ENCODE results near the gene CELSR1.
A peak's percentile ranks its signal among the peaks of the same experiment; 100 is the strongest.

Gene CELSR1

DNA sequence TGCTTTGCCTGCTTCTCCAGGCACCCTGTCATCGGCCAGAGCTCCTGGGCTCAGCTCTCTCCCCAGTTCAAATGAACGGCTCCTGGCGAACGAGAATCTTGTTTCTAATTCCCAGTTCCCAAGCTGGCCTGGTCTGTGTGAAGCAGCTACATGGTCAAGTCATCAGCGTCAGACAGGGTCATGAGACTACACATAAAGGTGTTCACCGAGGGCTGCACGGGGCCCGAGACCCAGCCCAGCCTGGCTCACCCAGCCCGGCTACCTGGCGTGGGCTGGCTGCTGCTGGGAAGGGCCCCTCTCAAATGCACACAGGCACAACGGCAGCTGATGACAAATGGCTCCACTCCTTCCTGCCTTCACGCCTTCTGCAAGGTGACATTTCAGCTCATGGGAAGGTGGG, 14.6 kb upstream of the CELSR1 start:
- TF ChIP-seq GATA1 (IDR thresholded peaks at IDR 0.05; ENCODE audit: low read depth, low read length), result no peak
- TF ChIP-seq POLR2A (IDR thresholded peaks at IDR 0.05; ENCODE audit: low read length), result no peak
- DNase-seq, result no peak

DNA sequence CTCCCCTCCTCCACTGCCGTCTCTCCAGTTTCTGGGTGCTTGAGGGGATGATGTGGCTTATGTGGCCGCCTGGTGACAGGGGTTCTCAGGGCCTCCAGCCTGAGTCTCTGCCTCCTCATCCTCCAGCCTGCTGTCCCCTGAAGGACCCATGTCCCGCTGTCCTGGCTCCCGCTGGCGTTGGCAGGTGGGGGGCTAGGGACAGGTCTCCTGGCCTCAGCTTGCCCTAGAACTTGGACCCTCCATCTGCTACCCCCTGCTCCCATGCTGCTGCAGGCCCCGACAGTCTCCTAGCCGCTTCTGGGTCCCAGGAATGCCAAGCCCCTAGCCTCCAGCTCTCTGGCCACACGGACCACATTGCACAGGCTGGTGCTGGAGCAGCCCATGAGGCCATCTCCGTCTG, 13.9 kb upstream of the CELSR1 start:
- TF ChIP-seq POLR2A (IDR thresholded peaks at IDR 0.05; ENCODE audit: low read length), result no peak
- TF ChIP-seq GATA1 (IDR thresholded peaks at IDR 0.05; ENCODE audit: low read depth, low read length), result no peak
- DNase-seq, result no peak

DNA sequence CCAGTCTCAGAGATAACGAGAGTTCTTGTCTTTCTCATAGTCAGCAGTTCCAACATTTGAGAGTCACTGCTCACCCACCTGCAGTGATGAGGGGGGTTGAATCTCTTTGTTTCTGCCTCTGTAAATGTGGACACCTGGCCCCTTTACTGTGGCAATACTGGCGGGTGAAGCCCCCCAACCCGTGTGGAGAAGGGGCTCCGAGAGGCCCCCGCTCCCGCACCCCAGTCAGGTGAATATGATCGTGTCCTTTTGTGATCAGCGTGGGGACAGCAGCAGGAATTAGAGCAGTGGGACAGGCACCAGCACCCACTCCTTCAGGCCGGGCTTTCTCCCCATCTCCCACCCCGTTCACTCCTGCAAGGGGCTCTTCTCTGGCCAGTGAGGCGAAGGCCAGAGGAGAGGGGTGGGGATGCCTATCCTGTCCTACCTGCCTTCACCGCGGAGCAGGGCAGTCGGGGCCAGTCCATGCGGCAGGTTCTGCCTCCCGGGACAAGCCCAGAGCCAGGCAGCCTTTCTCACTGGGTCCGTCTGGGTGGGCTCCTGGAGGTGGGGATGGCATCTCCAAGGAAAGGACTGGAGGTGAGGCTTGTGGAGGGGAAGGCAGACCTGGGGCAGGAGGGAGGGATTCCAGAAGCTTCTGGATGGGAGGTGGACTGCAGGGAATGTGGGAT, 12.7 kb upstream of the CELSR1 start:
- no peak for TF ChIP-seq POLR2A (IDR thresholded peaks at IDR 0.05; ENCODE audit: low read length)
- no peak for TF ChIP-seq GATA1 (IDR thresholded peaks at IDR 0.05; ENCODE audit: low read depth, low read length)
- no peak for DNase-seq

DNA sequence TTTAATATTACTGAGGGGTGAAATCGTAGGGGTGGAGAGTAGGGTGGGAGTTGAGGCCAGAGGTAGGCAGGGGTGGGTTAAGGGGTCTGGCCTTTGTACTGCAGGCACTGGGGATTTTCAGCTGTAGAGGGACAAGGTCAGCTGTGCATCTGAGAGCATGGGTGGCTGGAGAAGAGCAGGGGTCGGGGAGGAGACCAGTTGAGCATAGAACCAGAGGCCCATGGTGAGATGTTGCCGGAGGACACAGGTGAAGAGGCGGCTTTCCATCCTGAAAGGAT, 12.1 kb upstream of the CELSR1 start:
- DNase-seq, result no peak
- no peak for TF ChIP-seq GATA1 (IDR thresholded peaks at IDR 0.05; ENCODE audit: low read depth, low read length)
- TF ChIP-seq POLR2A (IDR thresholded peaks at IDR 0.05; ENCODE audit: low read length), result no peak

DNA sequence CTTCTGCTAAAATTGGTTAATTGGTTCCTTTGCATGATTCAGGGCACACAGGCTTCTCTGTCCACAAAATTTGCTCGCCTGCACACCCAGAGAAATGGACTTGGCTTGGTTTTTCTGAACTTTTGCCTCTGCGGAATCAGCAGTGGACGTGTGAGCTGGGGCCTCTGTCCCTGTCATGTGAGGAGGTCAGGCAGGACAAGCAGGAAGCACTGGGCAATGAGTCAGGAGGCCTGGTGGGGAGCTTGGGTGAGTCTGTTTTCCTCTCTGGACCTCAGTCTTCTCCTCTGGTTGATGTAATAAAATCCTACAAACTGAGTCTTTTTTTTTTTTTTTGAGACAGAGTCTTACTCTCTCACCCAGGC, 10.4 kb upstream of the CELSR1 start:
- no peak for DNase-seq
- TF ChIP-seq GATA1 (IDR thresholded peaks at IDR 0.05; ENCODE audit: low read depth, low read length), result no peak
- TF ChIP-seq POLR2A (IDR thresholded peaks at IDR 0.05; ENCODE audit: low read length), result no peak

DNA sequence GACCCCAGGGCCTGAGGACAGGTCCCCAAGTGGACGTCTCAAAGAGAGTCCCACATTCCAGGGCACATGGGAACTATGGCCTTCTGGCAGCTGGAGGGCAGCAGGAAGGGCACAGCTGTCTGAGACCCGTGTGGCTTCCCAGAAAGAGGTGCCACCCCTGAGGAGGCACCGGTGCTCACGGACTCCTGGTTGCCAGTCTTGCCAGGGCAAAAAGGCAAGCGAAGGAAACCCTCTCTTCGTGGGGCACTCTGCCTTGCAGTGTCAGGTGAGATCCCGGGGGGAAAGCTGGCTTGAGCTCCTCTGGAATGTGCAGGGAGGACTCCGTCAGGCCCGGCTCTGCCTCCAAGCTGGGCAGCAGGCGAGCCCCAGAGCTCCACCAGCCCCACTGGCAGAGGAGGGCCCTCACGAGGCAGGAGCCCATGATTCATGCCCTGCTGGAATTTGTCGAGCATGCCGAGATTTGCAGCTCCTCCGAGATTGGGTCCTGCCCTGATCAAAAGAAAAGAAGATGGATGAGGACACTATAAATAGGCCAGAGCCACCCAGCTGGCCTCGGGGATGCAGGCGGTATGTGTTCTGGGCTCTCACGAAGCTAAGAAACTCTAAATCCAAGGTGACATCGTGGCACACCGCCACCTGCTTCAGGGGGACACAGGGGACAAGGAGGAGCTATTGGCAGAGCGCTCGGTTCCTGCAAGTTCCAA, 9.9 kb upstream of the CELSR1 start:
- no peak for TF ChIP-seq GATA1 (IDR thresholded peaks at IDR 0.05; ENCODE audit: low read depth, low read length)
- no peak for TF ChIP-seq POLR2A (IDR thresholded peaks at IDR 0.05; ENCODE audit: low read length)
- no peak for DNase-seq

DNA sequence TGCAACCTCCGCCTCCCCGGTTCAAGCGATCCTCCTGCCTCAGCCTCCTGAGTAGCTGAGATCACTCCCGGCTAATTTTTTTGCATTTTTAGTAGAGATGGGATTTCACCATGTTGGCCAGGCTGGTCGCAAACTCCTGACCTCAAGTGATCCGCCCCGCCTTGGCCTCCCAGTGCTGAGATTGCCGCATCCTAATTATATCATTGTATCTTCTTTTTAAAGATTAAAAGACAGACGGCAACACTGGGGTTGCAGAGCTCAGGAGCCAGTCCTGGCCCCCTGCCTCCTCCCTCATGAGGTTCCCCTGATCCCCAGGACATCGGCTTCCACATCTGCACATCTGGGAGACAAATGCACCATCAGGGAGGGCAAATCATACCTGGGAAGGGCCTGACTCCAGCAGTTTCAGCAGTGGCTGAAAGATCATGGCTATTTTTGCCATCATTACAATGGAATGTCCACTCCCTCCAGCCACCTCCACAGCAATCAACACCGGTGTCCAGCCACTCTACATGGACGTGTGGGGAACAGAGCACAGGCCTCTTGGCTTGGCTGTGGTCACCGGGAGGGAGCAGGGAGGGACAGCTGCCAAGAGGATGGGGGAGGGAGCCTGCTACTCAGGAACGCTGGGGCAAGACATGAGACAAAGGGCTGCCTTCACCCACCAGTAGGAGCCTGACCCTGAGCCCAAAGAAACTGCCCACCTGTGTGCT, 9.2 kb upstream of the CELSR1 start:
- no peak for TF ChIP-seq GATA1 (IDR thresholded peaks at IDR 0.05; ENCODE audit: low read depth, low read length)
- no peak for TF ChIP-seq POLR2A (IDR thresholded peaks at IDR 0.05; ENCODE audit: low read length)
- no peak for DNase-seq

DNA sequence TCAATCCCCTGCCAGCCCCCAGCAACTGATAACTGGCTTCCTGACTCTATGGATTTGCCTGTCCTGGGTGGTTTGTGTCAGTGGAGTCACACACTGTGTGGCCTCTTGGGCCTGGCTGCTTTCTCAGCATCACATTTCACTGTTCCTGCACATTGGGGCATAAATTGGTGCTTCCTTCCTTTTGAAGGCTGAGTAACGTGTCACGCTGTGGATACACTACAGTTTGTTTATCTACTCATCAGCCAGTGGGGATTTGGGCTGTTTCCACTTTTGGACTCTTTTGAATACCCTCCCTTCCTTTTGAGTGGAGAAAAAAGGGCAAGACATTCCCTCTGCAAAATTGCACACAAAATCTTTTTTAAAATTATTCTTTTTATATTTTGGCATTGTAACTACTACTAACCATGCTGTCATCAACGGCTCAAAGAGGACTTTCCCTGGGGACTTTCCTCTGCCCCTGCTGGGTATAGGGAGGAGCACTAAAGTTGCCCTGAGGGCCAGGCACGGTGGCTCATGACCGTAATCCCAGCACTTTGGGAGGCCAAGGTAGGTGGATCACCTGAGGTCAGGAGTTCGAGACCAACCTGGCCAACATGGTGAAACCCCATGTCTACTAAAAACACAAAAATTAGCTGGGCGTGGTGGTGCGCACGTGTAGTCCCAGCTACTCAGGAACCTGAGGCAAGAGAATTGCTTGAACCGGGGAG, 7.8 kb upstream of the CELSR1 start:
- DNase-seq, result no peak
- no peak for TF ChIP-seq POLR2A (IDR thresholded peaks at IDR 0.05; ENCODE audit: low read length)
- TF ChIP-seq GATA1 (IDR thresholded peaks at IDR 0.05; ENCODE audit: low read depth, low read length), result no peak

DNA sequence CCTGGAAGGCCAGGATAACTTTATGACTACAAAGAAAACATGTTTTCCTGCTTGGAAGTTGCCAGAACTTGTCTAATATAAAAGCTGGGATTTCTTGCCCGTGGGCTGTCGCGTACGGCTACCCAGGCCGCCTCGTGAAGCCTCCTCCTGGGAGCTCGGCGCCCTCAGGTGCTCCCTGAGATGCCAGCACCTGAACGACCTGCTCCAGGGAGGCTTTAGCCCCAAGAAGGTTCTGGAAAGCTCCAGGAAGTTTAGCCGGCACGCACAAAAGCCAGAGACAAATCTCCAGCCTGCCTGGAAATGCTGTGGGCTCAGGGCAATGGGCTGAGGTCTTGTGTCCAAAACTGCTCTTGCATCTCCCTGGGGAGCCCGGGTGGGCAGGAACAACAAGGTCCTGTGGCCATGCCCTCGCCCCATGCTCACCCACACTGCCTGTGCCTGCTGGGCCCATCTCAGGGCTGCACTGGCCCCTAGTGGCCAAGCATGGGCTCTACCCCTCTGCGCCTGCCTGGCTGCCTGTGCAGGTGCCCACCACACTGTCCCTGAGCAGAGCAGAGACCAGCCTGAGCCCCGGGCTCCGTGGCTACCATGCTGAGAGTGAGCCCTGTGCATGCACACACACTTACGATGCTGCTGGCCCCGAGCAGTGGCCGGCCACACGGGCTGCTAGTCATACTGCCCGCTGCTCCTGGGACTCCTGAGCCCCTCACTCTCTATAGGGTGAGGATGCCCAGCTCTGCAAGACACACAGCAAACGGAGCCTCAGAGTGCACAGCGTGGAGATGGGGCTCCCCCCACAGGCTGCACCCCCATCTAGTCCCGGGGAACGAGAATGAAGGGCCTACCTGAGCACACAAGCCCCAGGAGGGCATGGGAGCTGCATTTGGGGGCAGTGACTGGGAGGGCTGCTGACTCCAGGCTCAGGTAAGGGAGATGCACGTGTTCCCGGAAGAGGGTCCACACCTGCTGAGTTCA, 4.9 kb upstream of the CELSR1 start:
- no peak for TF ChIP-seq GATA1 (IDR thresholded peaks at IDR 0.05; ENCODE audit: low read depth, low read length)
- TF ChIP-seq POLR2A (IDR thresholded peaks at IDR 0.05; ENCODE audit: low read length), result no peak
- peak; percentile 53 to 69 for DNase-seq

DNA sequence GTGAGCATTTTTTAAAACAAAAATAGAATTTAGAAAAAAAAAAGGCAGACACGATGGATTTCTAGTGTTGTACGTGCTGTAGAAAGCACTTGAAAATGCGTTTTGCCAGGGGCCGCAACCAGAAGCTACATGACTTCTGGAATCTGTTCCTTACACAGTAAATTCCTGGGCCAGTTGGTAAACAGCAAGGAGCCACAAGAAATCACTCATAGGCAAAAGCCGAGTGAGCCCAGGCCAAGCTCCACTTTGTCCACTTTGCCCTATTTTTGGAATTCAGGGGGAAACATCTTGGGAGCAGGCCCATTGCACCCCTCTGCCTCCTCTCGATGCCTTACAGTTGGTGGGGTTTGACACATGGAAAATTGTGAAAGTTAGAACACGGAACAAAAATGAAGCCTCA, 4.1 kb upstream of the CELSR1 start:
- DNase-seq, result no peak
- TF ChIP-seq GATA1 (IDR thresholded peaks at IDR 0.05; ENCODE audit: low read depth, low read length), result no peak
- no peak for TF ChIP-seq POLR2A (IDR thresholded peaks at IDR 0.05; ENCODE audit: low read length)

DNA sequence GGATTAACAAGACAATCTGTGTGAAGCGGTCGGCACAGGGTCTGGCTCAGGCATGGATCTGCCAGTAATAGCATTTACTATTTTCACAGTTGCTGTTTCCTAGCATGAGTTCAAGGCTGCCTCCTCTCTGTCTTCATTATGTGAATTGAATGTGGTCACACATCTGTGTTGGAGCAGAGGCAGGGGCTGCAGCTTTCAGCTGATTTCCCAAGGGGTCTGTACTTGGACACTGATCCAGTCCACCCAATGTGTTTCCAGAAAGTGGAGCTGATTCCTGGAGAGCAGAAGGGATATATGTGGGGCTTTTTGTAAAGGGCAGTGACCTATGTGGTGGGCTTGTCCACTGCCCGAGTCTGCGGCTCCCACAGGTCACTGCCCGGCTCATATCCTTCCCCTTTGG, 3.5 kb upstream of the CELSR1 start:
- TF ChIP-seq GATA1 (IDR thresholded peaks at IDR 0.05; ENCODE audit: low read depth, low read length) (no peak), POLR2A (IDR thresholded peaks at IDR 0.05; ENCODE audit: low read length) (no peak)
- DNase-seq, result no peak

DNA sequence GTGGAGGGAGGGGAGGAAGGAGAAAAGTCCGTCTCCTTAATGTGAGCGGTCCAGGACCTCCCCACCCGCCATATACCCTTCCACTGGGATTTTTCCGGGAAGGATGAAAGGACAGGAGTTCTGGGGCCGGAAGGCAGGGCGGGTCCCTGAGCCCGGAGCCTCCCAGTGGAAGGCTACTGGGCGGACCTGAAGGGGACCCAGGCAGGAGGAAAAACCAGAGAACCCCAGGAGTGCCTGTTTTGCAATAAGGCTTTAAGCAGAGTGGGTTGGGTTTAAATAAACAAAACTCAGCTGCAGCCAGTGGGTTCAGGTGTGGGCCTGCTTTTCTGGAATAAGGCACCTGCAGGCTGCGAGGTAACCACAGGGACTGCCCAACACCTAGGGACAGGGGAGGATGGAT, 1.7 kb upstream of the CELSR1 start:
- DNase-seq, result no peak
- no peak for TF ChIP-seq POLR2A (IDR thresholded peaks at IDR 0.05; ENCODE audit: low read length)
- no peak for TF ChIP-seq GATA1 (IDR thresholded peaks at IDR 0.05; ENCODE audit: low read depth, low read length)

DNA sequence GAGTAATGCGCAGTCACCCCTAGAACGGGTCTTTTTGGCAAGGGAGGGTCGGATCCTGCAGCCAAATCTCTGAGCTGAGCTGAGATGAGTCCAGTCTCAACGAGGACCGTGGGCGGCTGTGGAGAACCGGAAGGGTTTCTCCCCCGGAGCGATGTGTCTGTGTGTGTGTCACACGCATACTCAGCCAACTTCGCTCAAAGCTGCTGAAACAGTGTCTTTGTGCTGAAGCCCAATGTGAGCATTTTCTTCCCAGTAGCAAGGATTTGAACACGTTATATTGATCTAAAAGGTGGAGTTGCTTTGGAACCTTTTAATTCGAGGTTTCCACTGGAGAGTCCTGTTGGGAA, 1.4 kb upstream of the CELSR1 start:
- DNase-seq, result no peak
- no peak for TF ChIP-seq POLR2A (IDR thresholded peaks at IDR 0.05; ENCODE audit: low read length)
- no peak for TF ChIP-seq GATA1 (IDR thresholded peaks at IDR 0.05; ENCODE audit: low read depth, low read length)

All from erythroblast (primary cell).